ENCODE data around the gene LAMTOR5. TPM values are rescaled to one million over a fixed set of nuclear protein-coding genes. Genes with fewer than 3 reads are reported as not detected.

LAMTOR5 gene
- total and polyA plus RNA-seq, 10 of the 15 experiments (the other 5 are each of a cell fraction or from before 2014, with no cell fraction given), result 64.1 to 613 (median 315) TPM

GRCh38 chr1:110449661-110450651, 42.5 kb upstream of the LAMTOR5 start:
- no peak overlapping the region for H3K4me3 ChIP-seq
- H3K79me2 ChIP-seq (ENCODE audit: control insufficient read depth, insufficient read depth, low read length), result no peaks in the 10 kb centered on the region
- no TSS peak for BruUV-seq (replicated peaks)
- in situ Hi-C loops (cut with MboI), result no loop called here
- no peak overlapping the region for H3K27ac ChIP-seq (ENCODE audit: control insufficient read depth, insufficient read depth)
- no peak overlapping the region for H2AFZ ChIP-seq (ENCODE audit: control insufficient read depth, low read depth, low read length)
- intact Hi-C loops (cut with micrococcal nuclease; ENCODE audit: unreplicated experiment), result no loop called here
- TF ChIP-seq TARDBP (IDR thresholded peaks at IDR 0.05; ENCODE audit: borderline replicate concordance) (no peak), SUPT20H (IDR thresholded peaks at IDR 0.05; ENCODE audit: borderline replicate concordance, control insufficient read depth, low read depth, low read length) (no peak), NFYA (IDR thresholded peaks at IDR 0.05; ENCODE audit: borderline replicate concordance, low read depth, low read length) (no peak), PKNOX1 (IDR thresholded peaks at IDR 0.05) (no peak), DPF2 (IDR thresholded peaks at IDR 0.05) (no peak)
- TF ChIP-seq, protein P1, sequence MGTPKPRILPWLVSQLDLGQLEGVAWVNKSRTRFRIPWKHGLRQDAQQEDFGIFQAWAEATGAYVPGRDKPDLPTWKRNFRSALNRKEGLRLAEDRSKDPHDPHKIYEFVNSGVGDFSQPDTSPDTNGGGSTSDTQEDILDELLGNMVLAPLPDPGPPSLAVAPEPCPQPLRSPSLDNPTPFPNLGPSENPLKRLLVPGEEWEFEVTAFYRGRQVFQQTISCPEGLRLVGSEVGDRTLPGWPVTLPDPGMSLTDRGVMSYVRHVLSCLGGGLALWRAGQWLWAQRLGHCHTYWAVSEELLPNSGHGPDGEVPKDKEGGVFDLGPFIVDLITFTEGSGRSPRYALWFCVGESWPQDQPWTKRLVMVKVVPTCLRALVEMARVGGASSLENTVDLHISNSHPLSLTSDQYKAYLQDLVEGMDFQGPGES (IDR thresholded peaks at IDR 0.05), result no peak
- TF ChIP-seq, protein P2, sequence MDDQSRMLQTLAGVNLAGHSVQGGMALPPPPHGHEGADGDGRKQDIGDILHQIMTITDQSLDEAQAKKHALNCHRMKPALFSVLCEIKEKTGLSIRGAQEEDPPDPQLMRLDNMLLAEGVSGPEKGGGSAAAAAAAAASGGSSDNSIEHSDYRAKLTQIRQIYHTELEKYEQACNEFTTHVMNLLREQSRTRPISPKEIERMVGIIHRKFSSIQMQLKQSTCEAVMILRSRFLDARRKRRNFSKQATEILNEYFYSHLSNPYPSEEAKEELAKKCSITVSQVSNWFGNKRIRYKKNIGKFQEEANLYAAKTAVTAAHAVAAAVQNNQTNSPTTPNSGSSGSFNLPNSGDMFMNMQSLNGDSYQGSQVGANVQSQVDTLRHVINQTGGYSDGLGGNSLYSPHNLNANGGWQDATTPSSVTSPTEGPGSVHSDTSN (IDR thresholded peaks at IDR 0.05; ENCODE audit: insufficient replicate concordance, low read depth, low read length), result no peak
- TF ChIP-seq, protein P3, sequence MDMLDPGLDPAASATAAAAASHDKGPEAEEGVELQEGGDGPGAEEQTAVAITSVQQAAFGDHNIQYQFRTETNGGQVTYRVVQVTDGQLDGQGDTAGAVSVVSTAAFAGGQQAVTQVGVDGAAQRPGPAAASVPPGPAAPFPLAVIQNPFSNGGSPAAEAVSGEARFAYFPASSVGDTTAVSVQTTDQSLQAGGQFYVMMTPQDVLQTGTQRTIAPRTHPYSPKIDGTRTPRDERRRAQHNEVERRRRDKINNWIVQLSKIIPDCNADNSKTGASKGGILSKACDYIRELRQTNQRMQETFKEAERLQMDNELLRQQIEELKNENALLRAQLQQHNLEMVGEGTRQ (IDR thresholded peaks at IDR 0.05; ENCODE audit: borderline replicate concordance, low read depth, low read length), result no peak
- H4K20me1 ChIP-seq (ENCODE audit: control insufficient read depth, insufficient read depth), result no peaks in the 10 kb centered on the region
- H3K9me3 ChIP-seq (replicated peaks; ENCODE audit: control insufficient read depth, insufficient read depth, low read length), result no peaks in the 10 kb centered on the region
- peaks cover 3 to 9% of the 10 kb centered on the region in 2 experiments; a peak in 3 of 4 replicates for H3K27me3 ChIP-seq (replicated peaks in 1 of 2; ENCODE audit: control insufficient read depth in 2 of 2, insufficient read depth in 2 of 2, low read length in 1 of 2)
- no peak overlapping the region for H3K4me2 ChIP-seq (ENCODE audit: control insufficient read depth, insufficient read depth)
- CTCF ChIA-PET, result interaction anchor here (1.8 kb wide), 1 partner anchor 10 kb away, joined by 9 read pairs; no protein-coding TSS in a partner anchor
- no peaks in the 10 kb centered on the region for H3K36me3 ChIP-seq (ENCODE audit: control insufficient read depth in 2 of 2, insufficient read depth in 2 of 2, low read length in 1 of 2)
- FAIRE-seq, result no peak
- SMC1A ChIA-PET (ENCODE audit: uncharacterized antibody, unreplicated experiment), result interaction anchor here (0.8 kb wide), 1 partner anchor 856 kb away, joined by 3 read pairs; no protein-coding TSS in a partner anchor
- H3K9ac ChIP-seq (ENCODE audit: control insufficient read depth, insufficient read depth, low read length), result no peak overlapping the region
- no peak for DNase-seq (ENCODE audit: low read depth, low spot score)
- WGBS (ENCODE audit: insufficient coverage, insufficient replicate concordance, low lambda C conversion rate, missing lambda C conversion rate), result 31% methylated on average over 12 of the region's 12 CpGs
- ATAC-seq, result no peak
- RAD21 ChIA-PET (ENCODE audit: unreplicated experiment), result no interaction called here
- no peaks in the 10 kb centered on the region for H3K4me1 ChIP-seq (ENCODE audit: control insufficient read depth, insufficient read depth, low read length)
- POLR2A ChIA-PET, result no interaction called here
